Nephron progenitor cell (in vitro differentiated cells): ENCODE data around the gene DVL1.

Source experiments
- DNase-seq: peaks from one replicate; pipeline ENCODE4 v3.0.0; 2021
- H3K27ac Mint-ChIP-seq: 2 replicates; pipeline ENCODE4 v1.8.0; 2021; ENCODE audit warnings: mild to moderate bottlenecking, moderate library complexity, mixed read lengths
- H3K27me3 Mint-ChIP-seq: 2 replicates; pipeline ENCODE4 v1.8.0; 2021; ENCODE audit warnings: mild to moderate bottlenecking, low read depth, mixed read lengths; ENCODE audit not compliant: poor library complexity
- H3K36me3 Mint-ChIP-seq: 2 replicates; pipeline ENCODE4 v1.8.0; 2021; ENCODE audit warnings: low read depth, mixed read lengths
- H3K4me1 Mint-ChIP-seq: 2 replicates; pipeline ENCODE4 v1.8.0; 2021; ENCODE audit warnings: mixed read lengths
- H3K4me3 Mint-ChIP-seq: 2 replicates; pipeline ENCODE4 v1.8.0; 2021; ENCODE audit warnings: mild to moderate bottlenecking, moderate library complexity, mixed read lengths
- H3K9me3 Mint-ChIP-seq: 2 replicates; pipeline ENCODE4 v1.8.0; 2021; ENCODE audit warnings: mild to moderate bottlenecking, moderate library complexity, mixed read lengths
- CTCF ChIP-seq: fragments of 200-600 bp; sonication (generic); IDR thresholded peaks from 2 replicates; pipeline ENCODE4 v1.5.0; 2021; ENCODE audit warnings: antibody characterized with exemption

The DVL1 gene

GRCh38 chr1:1349256-1350012 is at the start of gene DVL1:
DVL1 (minus strand) TSS chr1:1349418; CDS start chr1:1349065, 353 bp downstream.
- H3K27ac Mint-ChIP-seq, result no peak within 1 kb of the TSS
- no peaks in the 10 kb centered on the region for H3K9me3 Mint-ChIP-seq
- peaks cover 45% of the 10 kb centered on the region for H3K4me1 Mint-ChIP-seq
- H3K27me3 Mint-ChIP-seq, result peaks cover 3% of the 10 kb centered on the region
- peak; percentile 22 for TF ChIP-seq CTCF
- peak within 1 kb of the TSS; percentile 82 for H3K4me3 Mint-ChIP-seq
- no peaks in the 10 kb centered on the region for H3K36me3 Mint-ChIP-seq
- peak; percentile 81 for DNase-seq

GRCh38 chr1:1398677-1399186 is 49.5 kb upstream of the DVL1 start:
- Mint-ChIP-seq H3K9me3 (no peaks in the 10 kb centered on the region), H3K4me3 (peak overlapping the region; percentile 97), H3K27ac (no peak overlapping the region), H3K27me3 (peaks cover 2% of the 10 kb centered on the region), H3K36me3 (peaks cover 56% of the 10 kb centered on the region), H3K4me1 (peaks cover 44% of the 10 kb centered on the region)
- DNase-seq, result peak; percentile 23
- no peak for TF ChIP-seq CTCF

DNA sequence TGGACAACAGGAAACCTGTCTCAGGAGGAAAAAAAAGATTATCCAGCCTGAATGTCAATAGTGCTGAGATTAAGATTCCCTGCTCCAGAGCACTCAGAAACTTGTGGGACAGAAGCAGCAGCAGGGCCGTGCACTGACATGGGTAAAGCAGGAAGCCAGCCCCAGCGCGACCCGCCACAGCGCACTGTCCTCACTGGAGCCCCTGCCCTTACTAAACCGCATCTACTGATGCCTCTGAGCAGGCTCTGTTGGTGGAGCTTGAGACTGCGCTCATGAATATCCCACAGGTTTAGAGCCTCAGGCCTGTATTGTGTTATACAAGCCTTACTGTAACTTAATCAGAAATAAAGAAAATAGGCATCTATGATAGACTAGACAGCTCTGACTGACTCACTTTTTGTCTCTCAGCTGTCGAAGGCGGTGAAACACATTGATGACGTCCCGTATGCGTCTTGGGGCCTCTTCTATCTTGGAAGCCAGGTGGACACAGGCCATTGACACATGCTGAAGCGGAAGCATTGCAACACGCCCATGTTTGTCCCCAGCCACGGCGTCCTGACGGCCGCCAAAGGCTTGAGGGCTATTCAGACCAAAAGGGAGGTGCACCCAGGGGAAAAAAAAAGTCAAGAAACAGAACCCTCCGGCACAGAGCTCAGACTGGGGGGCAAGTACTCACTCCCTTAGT is 48.8 kb upstream of the DVL1 start:
- Mint-ChIP-seq H3K36me3 (peaks cover 57% of the 10 kb centered on the region), H3K27me3 (peaks cover 2% of the 10 kb centered on the region), H3K4me1 (peaks cover 39% of the 10 kb centered on the region), H3K4me3 (peak overlapping the region; percentile 97), H3K27ac (peak overlapping the region; percentile 83), H3K9me3 (no peaks in the 10 kb centered on the region)
- no peak for DNase-seq
- TF ChIP-seq CTCF, result no peak

DNA sequence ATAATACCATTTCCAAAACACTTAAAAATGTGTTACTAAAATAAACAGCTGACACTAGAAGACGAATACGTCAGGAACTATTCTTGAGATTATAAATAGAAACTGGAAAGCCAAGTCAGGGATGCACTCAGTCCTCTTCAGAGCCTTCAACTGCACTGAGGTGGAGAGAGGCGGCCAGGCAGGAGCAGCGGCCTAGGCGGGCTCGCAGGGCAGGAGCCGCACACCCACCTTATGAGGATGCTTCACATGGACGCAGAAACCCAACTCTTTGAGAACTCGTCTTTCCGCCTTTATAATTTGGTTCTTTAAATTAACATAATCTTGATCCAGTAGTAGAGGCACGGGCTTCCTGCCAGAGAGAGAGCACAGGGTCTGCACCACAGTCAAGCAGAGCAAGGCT is 45.9 kb upstream of the DVL1 start:
- H3K36me3 Mint-ChIP-seq, result peaks cover 69% of the 10 kb centered on the region
- no peak for DNase-seq
- TF ChIP-seq CTCF, result no peak
- no peaks in the 10 kb centered on the region for H3K9me3 Mint-ChIP-seq
- no peak overlapping the region for H3K27ac Mint-ChIP-seq
- H3K4me3 Mint-ChIP-seq, result no peak overlapping the region
- peaks cover 1% of the 10 kb centered on the region for H3K27me3 Mint-ChIP-seq
- peaks cover 21% of the 10 kb centered on the region for H3K4me1 Mint-ChIP-seq

GRCh38 chr1:1394116-1394515 is 44.9 kb upstream of the DVL1 start:
- H3K27ac Mint-ChIP-seq, result no peak overlapping the region
- no peaks in the 10 kb centered on the region for H3K9me3 Mint-ChIP-seq
- TF ChIP-seq CTCF, result no peak

More at GRCh38 chr1:1394116-1394515, 44.9 kb upstream of the DVL1 start:
- H3K4me1 Mint-ChIP-seq, result peaks cover 14% of the 10 kb centered on the region
- DNase-seq, result no peak
- H3K36me3 Mint-ChIP-seq, result peaks cover 80% of the 10 kb centered on the region
- H3K27me3 Mint-ChIP-seq, result peaks cover 2% of the 10 kb centered on the region
- no peak overlapping the region for H3K4me3 Mint-ChIP-seq
